ENCODE results near the gene CDC42EP5.

DNA sequence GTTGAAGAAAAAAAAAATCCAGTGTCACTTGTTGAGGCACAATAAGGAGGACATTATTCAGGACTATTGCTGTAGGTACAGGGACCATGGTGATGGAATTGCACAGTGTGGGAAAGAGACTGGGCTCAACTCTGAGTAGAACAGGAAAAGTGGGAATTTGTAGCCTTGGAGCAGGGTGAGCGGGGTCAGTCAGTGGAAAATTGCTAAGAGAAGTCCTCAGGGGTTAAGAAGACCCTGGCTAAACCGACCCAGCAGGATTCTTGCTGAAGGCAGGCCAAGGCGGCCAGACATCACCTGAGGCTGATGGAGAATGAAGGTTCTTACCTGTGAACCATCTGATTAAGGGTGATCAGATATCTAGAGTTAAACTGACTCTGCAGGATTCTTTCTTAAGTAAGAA is 42.1 kb upstream of the CDC42EP5 start:
- TF ChIP-seq, protein P1, sequence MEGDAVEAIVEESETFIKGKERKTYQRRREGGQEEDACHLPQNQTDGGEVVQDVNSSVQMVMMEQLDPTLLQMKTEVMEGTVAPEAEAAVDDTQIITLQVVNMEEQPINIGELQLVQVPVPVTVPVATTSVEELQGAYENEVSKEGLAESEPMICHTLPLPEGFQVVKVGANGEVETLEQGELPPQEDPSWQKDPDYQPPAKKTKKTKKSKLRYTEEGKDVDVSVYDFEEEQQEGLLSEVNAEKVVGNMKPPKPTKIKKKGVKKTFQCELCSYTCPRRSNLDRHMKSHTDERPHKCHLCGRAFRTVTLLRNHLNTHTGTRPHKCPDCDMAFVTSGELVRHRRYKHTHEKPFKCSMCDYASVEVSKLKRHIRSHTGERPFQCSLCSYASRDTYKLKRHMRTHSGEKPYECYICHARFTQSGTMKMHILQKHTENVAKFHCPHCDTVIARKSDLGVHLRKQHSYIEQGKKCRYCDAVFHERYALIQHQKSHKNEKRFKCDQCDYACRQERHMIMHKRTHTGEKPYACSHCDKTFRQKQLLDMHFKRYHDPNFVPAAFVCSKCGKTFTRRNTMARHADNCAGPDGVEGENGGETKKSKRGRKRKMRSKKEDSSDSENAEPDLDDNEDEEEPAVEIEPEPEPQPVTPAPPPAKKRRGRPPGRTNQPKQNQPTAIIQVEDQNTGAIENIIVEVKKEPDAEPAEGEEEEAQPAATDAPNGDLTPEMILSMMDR (conservative IDR thresholded peaks at IDR 0.05; ENCODE audit: low read length) = no peak
- TF ChIP-seq EZH2phosphoT487 (IDR thresholded peaks at IDR 0.05; ENCODE audit: borderline replicate concordance, low read depth, low read length) = no peak

Data from OCI-LY7 (cell line).